Spleen (tissue), 7 donors: ENCODE measurements around the gene NELFA.
A peak's percentile ranks its signal among the peaks of the same experiment; 100 is the strongest.

Experiments used
- CTCF ChIP-seq, 11 experiments: fragments of 200-600 bp in 7 of 11; fragments of 450-650 bp in 4 of 11; sonication (generic) in 4 of 11; IDR thresholded peaks in 8 of 11; conservative IDR thresholded peaks in 3 of 11; 1 replicate in 7 of 11; 2 replicates in 4 of 11; pipeline versions ENCODE4 v1.4.0 to v1.8.0; 2016 to 2021; ENCODE audit warnings: antibody characterized with exemption in 11 of 11, inconsistent platforms in 4 of 11, mild to moderate bottlenecking in 1 of 11
- POLR2A ChIP-seq, 3 donors: fragments of 450-650 bp; IDR thresholded peaks; one replicate each; pipeline ENCODE4 v1.5.1; 2017; ENCODE audit warnings: antibody characterized with exemption in 3 of 3, mild to moderate bottlenecking in 1 of 3
- POLR2AphosphoS5 ChIP-seq, 3 donors: sonication (generic); formaldehyde crosslinking; IDR thresholded peaks; one replicate each; pipeline ENCODE4 v1.5.1; 2017; ENCODE audit warnings: antibody characterized with exemption in 3 of 3
- donor health status: DM: no; HTN: no; CAD: no; lungs with moderate emphysema.
- donor health status: DM: no; HTN: no; CAD: no.
- donor health status: DM: no; HTN: no; CAD: no.

- TF ChIP-seq POLR2AphosphoS5 (IDR thresholded peaks at IDR 0.05) (peak in 1 of 3 donors; percentile 41), CTCF (IDR thresholded peaks at IDR 0.05 in 8 of 11, conservative IDR thresholded peaks at IDR 0.05 in 3 of 11) (no peak), POLR2A (IDR thresholded peaks at IDR 0.05) (no peak)
These were observed 29.9 kb downstream of the NELFA start for GRCh38 chr4:1978741-1979476.
